ENCODE measurements around the gene PROM1.

GRCh38 chr4:15936495-15936894 lies 147.3 kb downstream of the PROM1 start:
- TF ChIP-seq CTCF (IDR thresholded peaks at IDR 0.05; ENCODE audit: low read length) (no peak), EZH2 (optimal IDR thresholded peaks at IDR 0.05; ENCODE audit: low read depth, low read length) (no peak), EZH2phosphoT487 (IDR thresholded peaks at IDR 0.05; ENCODE audit: low read length) (no peak)
